ENCODE data around the gene KCNMA1.
A peak's percentile ranks its signal among the peaks of the same experiment; 100 is the strongest.

The KCNMA1 gene

DNA sequence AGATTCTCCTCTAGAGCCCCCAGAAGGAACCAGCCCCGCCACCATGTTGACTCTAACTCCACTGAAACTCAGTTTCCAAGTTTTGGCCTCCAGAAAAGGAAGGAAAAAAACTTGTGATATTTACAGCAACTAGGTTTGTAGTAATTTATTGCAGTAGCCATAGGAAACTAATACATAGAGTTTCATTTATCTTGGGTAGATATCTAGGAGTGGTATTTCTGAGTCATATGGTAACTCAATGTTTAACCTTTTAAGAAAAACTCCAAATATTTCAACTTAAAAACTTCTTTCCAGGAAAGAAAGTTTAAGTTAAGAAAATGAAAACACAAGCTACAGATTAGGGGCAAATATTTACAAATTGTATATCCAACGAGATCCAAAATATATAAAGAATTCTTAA, 576.7 kb downstream of the KCNMA1 start:
- no peak for DNase-seq

GRCh38 chr10:77056650-77057049, 581.0 kb downstream of the KCNMA1 start:
- DNase-seq: no peak

GRCh38 chr10:77052593-77052992, 585.0 kb downstream of the KCNMA1 start:
- no peak for DNase-seq

DNA sequence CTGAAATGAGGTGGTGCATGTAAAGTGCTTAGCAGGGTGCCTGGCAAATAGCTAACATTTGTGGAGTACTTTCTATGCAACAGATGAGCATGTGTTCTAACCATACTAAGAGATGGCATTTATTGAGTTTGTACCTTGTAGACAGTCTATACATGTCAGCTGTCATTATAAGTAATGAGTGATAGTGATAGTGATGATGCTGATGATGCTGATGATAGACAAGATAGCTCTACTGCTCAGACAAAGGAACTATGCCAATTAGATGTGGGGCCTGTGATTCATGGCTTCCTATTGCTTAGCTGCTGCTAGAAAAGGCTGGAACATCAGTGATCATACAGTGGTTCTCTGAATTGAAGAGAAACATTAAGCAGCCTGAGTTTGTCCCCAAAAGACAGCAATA, 585.8 kb downstream of the KCNMA1 start:
- DNase-seq: no peak

- no peak for DNase-seq
These were observed 587.7 kb downstream of the KCNMA1 start for GRCh38 chr10:77049896-77050295.

GRCh38 chr10:77049146-77049545, 588.5 kb downstream of the KCNMA1 start:
- no peak for DNase-seq

DNA sequence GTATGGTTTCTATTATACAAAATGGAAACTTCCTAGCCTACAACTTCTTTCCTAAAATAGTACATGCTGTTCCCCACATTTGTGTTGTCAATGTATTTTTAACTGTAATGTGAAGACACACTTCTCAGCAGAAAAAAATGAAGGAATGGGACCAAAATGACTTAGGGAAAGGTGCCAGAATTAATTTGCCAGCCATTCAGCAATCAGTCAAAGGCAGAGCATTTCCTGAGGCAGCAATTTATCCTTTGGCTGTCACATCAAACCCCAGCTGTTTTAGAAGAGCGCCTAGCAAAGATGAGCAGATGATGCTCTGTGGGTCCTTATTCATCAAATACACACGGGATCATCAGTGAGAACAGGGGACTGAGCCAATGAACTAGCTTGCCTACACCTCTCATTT, 592.5 kb downstream of the KCNMA1 start:
- DNase-seq: no peak

- no peak for DNase-seq
These were observed 594.2 kb downstream of the KCNMA1 start for GRCh38 chr10:77043420-77043763.

DNA sequence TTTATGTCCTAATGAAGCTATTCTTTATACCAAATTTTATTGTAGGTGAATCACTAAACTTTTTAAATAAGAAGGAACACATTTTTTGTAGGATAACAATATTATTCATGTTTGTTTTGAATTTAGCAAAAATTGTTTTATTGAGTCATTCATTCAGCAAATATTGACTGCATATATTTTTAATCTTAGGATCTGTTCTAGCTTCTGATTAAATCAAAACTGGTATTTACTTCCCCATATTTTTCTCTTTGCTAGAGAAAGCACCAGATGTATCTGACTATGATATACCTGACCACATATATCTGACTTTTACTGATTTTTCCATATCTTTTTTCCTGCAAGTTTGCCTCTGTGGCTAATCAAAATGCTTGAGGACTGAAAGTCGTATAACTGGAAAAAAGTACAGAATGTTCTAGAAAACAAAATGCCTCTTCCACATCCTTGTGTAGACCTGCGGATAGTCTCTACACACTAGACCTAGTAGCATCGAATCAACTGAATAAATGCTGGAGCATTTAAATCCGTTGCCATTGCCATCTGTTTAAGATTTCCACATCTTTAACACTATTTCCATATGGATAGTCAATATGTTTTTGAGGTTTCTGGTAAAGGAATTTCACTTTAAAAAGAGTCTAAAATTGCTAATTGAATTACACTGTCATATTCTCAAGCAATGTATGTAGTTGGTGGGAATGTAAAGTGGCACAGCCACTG, 594.7 kb downstream of the KCNMA1 start:
- no peak for DNase-seq

DNA sequence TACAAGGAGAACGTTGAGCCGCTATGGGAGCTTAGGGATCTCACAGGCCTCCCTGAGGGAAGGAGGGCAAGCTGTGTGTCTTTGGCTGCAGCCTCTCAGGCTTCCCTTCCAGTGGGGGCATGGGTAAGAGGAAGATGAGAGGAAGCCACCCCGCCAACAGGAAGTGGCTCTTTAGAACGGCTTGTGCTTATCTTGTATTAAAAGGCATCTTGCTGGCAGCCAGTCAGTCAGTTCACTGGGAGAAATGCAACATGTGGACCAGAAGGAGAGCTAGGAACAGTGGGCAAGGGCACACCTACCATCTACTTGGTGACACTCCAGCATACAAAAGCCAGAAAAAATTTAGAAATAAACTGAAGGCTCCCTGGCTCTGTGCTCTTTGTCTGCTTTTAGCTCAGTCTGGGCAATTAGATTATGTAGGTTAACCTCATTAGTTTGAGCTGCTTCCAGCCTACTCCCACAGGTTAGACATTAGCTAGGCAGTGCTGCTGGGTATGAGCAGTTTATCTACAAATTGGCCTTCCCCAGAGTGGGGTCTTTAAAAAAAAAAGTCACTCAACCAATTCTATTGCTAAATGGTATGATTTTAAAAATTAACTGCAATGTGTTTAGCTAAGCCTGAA, 595.9 kb downstream of the KCNMA1 start:
- DNase-seq: peak; percentile 31

DNA sequence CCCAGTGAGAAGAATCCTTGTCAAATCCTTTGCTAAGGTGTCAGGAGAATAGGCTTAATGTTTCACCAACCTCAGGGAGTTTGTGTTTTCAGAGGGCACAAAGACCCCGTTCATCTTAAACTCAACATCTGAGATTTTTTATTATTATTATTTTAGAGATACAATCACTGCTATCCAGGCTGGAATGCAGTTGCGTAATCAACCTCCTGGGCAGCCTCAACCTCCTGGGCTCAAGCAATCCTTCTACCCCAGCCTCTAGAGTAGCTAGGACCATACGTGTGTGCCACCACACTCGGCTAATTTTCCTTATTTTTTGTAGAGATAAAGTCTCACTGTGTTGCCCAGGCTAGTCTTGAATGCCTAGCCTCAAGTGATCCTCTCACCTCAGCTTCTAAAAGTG, 599.2 kb downstream of the KCNMA1 start:
- no peak for DNase-seq

- DNase-seq: no peak
These were observed 599.7 kb downstream of the KCNMA1 start for GRCh38 chr10:77037735-77038403.

- no peak for DNase-seq
These were observed 600.4 kb downstream of the KCNMA1 start for GRCh38 chr10:77036993-77037734.

- no peak for DNase-seq
These were observed 601.3 kb downstream of the KCNMA1 start for GRCh38 chr10:77036276-77036675.

DNA sequence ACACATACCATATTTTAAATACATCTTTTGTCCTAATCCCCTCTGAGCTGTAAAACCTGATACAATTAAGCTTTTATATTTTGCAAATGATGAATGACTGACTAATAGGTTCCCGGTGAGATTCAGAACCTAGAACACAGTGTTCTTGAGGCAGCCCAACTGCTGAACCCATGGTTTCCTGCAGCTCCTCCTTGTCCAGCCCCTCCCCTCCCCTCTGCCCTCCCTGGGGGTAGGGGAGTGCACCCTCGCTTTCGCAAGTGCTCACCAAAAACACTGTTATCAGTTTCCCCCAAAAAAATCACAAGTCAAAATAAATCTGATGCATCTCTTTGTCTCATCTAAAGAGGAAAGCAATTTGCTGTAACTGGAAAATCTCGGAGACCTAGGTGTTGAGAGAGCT, 602.8 kb downstream of the KCNMA1 start:
- DNase-seq: no peak

GRCh38 chr10:77034240-77034639, 603.4 kb downstream of the KCNMA1 start:
- peak; percentile 80 for DNase-seq

- no peak for DNase-seq
These were observed 605.4 kb downstream of the KCNMA1 start for GRCh38 chr10:77032188-77032570.

DNA sequence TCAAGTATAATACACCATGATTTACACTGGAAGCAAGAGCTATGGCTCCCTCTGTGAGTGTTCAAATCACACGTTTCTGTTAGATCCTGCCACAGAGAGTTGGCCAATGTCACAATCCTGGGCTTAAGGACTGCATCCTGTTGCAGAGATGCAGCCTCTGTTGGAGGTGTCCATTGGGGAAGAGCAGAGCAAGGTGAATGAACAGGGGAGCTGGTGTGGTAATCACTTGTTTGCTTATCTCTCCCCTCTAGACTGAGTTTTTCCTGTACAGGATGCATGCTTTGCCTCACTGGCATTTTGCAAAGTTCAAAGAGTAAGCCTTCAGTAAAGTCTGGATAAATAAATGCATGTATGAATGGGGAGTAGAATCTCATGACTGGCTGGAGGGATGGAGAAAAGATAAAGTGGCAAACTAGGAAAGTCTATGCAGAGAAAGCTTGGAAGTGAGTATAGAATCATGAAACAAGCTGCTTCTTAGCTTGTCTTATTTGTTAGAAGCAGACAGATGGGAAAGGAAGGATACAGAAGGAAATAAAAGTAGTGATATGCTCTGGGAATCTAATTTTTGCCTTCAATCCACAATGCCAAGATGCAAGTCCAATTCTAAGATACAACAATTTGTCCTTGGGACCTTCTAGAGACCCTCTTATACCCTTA, 605.9 kb downstream of the KCNMA1 start:
- no peak for DNase-seq

DNA sequence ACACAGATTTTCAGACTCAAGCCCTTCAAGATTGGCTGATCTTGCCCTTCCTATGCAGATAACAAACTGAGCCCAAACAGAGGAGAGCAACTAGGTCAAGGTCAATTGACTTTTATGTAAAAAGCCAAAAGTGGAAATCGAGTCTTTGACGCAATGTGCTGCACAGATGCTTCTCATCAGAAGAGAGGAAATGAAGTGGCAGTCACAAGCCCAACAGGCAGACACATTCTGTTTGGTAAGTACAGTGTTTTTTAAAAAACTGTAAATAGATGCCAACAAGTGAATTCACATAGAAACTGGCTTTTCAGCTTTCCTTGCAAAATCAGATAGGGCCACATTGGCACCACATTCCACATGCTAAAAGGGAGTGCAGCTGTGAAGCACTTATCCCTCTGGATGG, 606.6 kb downstream of the KCNMA1 start:
- no peak for DNase-seq

- no peak for DNase-seq
These were observed 607.6 kb downstream of the KCNMA1 start for GRCh38 chr10:77029777-77030717.

GRCh38 chr10:77028042-77028441, 609.6 kb downstream of the KCNMA1 start:
- no peak for DNase-seq

GRCh38 chr10:77027576-77027975, 610.0 kb downstream of the KCNMA1 start:
- no peak for DNase-seq
